ENCODE results near the gene FAM13A. TPM values are rescaled to one million over a fixed set of nuclear protein-coding genes. Genes with fewer than 3 reads are reported as not detected.

FAM13A gene
- total and polyA plus RNA-seq, 4 experiments from 2014 or later = 9.6 to 19.7 (median 13.0) TPM

DNA sequence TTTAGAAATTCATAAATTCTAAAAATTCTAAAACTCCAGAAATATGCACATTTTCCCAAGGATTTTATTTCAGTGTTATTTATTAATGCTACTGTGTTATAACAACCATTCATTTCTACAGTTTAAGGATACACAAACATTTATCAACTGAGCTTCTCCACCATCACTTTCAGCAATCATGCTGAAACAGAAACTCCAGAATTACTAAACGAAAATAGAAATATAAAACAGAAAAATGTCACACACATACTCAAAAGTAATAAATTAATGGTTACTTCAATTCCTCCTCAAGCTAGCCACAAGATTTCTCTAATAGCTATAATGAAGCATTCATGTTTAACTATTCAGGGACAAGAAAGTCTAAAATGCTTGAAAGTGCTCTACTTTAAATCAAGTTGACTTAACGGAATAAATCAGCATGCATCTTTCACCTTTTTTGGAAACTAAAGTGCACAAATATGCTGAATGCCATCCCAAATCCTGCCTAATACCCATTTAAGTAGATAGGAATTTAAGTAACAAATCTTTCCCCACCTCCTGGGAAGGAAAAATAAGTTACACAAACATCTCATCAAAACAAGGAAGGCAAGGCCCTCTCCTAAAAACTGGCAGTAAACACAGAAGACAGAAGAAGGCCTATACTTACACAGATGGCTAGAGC, 563 bp downstream of the FAM13A start:
- Mint-ChIP-seq H3K27me3 (peaks cover 0 to 2% of the 10 kb centered on the region in 2 donors), H3K36me3 (no peaks in the 10 kb centered on the region), H3K9me3 (peaks cover 0 to 14% (median 11%) of the 10 kb centered on the region in 8 donors), H3K27ac (no peak overlapping the region), H3K4me1 (peaks cover 5 to 17% (median 12%) of the 10 kb centered on the region in 4 donors), H3K4me3 (peak overlapping the region in 2 of 8 donors; percentile 35 to 68)
- no peaks in the 10 kb centered on the region for H3K4me1 ChIP-seq (ENCODE audit: insufficient read depth, low read length)
- H3K36me3 ChIP-seq (ENCODE audit: insufficient read depth, low read length) = no peaks in the 10 kb centered on the region
- POLR2A ChIA-PET (ENCODE audit: partially characterized antibody) = no interaction called here
- no peaks in the 10 kb centered on the region for H3K27me3 ChIP-seq (ENCODE audit: insufficient read depth, low read length)
- CTCF ChIA-PET (ENCODE audit: partially characterized antibody) = no interaction called here
- H3K9me3 ChIP-seq (ENCODE audit: control insufficient read depth in 1 of 2, low read length in 2 of 2) = no peaks in the 10 kb centered on the region
- intact Hi-C loops (cut with micrococcal nuclease) = no loop called here
- no peak for DNase-seq
- H3K27ac ChIP-seq (ENCODE audit: low read depth, low read length) = no peak overlapping the region
- H3K4me3 ChIP-seq (ENCODE audit: low read length in 2 of 2) = no peak overlapping the region

DNA sequence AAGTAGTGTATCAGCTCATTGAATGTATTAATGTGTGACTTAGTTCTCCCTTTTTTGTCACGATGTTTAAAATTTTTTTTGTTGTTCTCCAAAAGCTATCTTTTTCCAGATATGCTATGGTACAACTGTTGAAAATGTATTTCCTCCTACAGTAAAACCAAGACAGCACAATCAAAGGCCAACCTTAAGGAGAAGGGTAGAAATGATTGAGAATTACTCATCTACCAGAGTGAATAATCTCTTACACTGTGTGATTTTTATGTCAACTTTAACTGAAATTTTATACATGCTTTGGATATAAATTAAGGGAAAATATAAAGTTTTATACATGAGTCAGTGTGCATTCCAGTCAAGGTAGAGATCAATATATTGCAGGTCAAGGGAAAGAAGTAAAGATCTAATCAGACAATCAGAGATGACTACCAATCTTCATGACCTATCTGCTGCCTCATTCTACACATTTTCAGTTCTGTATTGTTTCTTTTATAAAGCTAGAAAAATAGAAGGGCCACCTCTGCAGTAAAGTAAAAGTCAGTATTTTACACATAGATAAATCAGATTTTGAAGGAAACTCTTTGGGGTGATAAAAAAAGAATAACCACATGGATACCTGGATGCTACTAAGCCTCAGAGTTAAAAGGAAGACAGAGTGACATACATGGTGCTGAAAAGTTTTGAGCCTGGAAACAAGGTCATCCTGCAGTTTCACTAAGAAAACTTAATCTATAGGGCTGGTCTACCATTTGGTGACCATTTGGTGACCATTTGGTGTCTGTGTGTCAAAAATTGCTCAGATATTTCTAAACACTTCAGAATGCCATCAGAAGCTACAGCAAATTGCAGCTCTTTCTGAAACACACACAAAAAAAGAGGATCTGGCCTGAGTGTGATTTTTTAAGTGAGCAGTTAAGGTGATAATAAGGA, 1.6 kb downstream of the FAM13A start:
- intact Hi-C loops (cut with micrococcal nuclease) = no loop called here

DNA sequence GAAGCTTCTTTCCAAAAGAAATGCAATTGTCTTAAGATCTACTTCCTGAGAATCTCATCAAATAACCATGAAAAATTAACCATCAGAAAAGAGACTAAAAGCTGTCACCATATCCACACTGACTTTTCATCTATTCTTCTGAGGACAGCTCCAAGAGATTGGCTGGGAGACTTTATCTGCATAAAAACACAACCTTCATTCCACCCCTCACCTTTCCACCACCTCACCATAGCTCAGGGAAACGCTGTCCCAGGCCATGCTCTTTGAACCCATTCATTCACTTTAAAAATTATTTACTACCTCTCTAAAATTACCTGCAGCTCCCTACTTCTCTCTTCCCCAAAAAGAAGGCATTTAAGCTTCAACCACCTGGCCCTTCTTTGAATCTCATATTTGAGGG, 2.4 kb downstream of the FAM13A start:
- H3K4me1 Mint-ChIP-seq = peaks cover 5 to 17% (median 12%) of the 10 kb centered on the region in 4 donors
- ChIA-PET POLR2A (ENCODE audit: partially characterized antibody) (no interaction called here), CTCF (ENCODE audit: partially characterized antibody) (interaction anchor here (1.1 to 1.2 kb wide), 2 partner anchors 32 to 515 kb away, joined by 3 read pairs; no protein-coding TSS in a partner anchor)
- no peak for DNase-seq
- Histone ChIP-seq H3K4me3 (ENCODE audit: low read length in 2 of 2) (no peak overlapping the region), H3K27me3 (ENCODE audit: insufficient read depth, low read length) (no peaks in the 10 kb centered on the region), H3K27ac (ENCODE audit: low read depth, low read length) (no peak overlapping the region), H3K9me3 (ENCODE audit: control insufficient read depth in 1 of 2, low read length in 2 of 2) (no peaks in the 10 kb centered on the region), H3K36me3 (ENCODE audit: insufficient read depth, low read length) (no peaks in the 10 kb centered on the region), H3K4me1 (ENCODE audit: insufficient read depth, low read length) (no peaks in the 10 kb centered on the region)
- intact Hi-C loops (cut with micrococcal nuclease) = no loop called here
- peaks cover 0 to 2% of the 10 kb centered on the region in 2 donors for H3K27me3 Mint-ChIP-seq
- no peaks in the 10 kb centered on the region for H3K36me3 Mint-ChIP-seq
- no peak overlapping the region for H3K4me3 Mint-ChIP-seq
- no peak overlapping the region for H3K27ac Mint-ChIP-seq
- H3K9me3 Mint-ChIP-seq = peaks cover 0 to 9% (median 2%) of the 10 kb centered on the region in 8 donors

More for the DNA sequence above, 1.6 kb downstream of the FAM13A start:
- Mint-ChIP-seq H3K27ac (no peak overlapping the region), H3K4me1 (peaks cover 5 to 17% (median 12%) of the 10 kb centered on the region in 4 donors), H3K36me3 (no peaks in the 10 kb centered on the region), H3K4me3 (no peak overlapping the region), H3K27me3 (peaks cover 0 to 2% of the 10 kb centered on the region in 2 donors), H3K9me3 (peaks cover 0 to 11% (median 4%) of the 10 kb centered on the region in 8 donors)
- Histone ChIP-seq H3K4me3 (ENCODE audit: low read length in 2 of 2) (no peak overlapping the region), H3K27me3 (ENCODE audit: insufficient read depth, low read length) (no peaks in the 10 kb centered on the region), H3K36me3 (ENCODE audit: insufficient read depth, low read length) (no peaks in the 10 kb centered on the region), H3K4me1 (ENCODE audit: insufficient read depth, low read length) (no peaks in the 10 kb centered on the region), H3K27ac (ENCODE audit: low read depth, low read length) (no peak overlapping the region), H3K9me3 (ENCODE audit: control insufficient read depth in 1 of 2, low read length in 2 of 2) (no peaks in the 10 kb centered on the region)
- ChIA-PET POLR2A (ENCODE audit: partially characterized antibody) (no interaction called here), CTCF (ENCODE audit: partially characterized antibody) (interaction anchor here (1.1 to 1.2 kb wide), 2 partner anchors 33 to 516 kb away, joined by 3 read pairs; no protein-coding TSS in a partner anchor)
- no peak for DNase-seq

DNA sequence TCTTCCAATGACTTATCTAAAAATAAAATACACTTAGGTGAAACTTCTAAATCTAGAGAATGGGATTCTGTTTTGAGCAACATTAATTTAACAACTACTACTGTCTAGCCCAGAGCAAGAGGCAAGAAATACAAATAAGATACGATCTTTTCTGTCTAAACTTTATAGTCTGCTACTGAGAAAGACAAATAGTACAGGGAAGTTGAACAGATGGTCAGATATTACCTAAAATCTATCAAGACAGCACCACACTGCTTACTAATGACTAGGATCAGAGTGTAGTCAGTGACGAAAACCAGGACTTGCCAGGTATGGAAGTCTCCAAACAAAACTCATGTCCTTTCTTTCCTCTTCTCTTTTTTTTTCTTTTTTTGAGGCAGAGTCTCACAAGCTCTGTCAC, 7.1 kb downstream of the FAM13A start:
- no peak overlapping the region for H3K4me3 ChIP-seq (ENCODE audit: low read length in 2 of 2)
- Mint-ChIP-seq H3K4me3 (no peak overlapping the region), H3K4me1 (no peaks in the 10 kb centered on the region), H3K27ac (no peak overlapping the region), H3K36me3 (no peaks in the 10 kb centered on the region), H3K9me3 (peaks cover 0 to 9% (median 2%) of the 10 kb centered on the region in 8 donors), H3K27me3 (peaks cover 0 to 2% of the 10 kb centered on the region in 2 donors)
- H3K27me3 ChIP-seq (ENCODE audit: insufficient read depth, low read length) = no peaks in the 10 kb centered on the region
- no peak for DNase-seq
- POLR2A ChIA-PET (ENCODE audit: partially characterized antibody) = no interaction called here
- intact Hi-C loops (cut with micrococcal nuclease) = no loop called here
- no peaks in the 10 kb centered on the region for H3K36me3 ChIP-seq (ENCODE audit: insufficient read depth, low read length)
- H3K4me1 ChIP-seq (ENCODE audit: insufficient read depth, low read length) = no peaks in the 10 kb centered on the region
- H3K9me3 ChIP-seq (ENCODE audit: control insufficient read depth in 1 of 2, low read length in 2 of 2) = no peaks in the 10 kb centered on the region
- H3K27ac ChIP-seq (ENCODE audit: low read depth, low read length) = no peak overlapping the region
- CTCF ChIA-PET (ENCODE audit: partially characterized antibody) = no interaction called here

DNA sequence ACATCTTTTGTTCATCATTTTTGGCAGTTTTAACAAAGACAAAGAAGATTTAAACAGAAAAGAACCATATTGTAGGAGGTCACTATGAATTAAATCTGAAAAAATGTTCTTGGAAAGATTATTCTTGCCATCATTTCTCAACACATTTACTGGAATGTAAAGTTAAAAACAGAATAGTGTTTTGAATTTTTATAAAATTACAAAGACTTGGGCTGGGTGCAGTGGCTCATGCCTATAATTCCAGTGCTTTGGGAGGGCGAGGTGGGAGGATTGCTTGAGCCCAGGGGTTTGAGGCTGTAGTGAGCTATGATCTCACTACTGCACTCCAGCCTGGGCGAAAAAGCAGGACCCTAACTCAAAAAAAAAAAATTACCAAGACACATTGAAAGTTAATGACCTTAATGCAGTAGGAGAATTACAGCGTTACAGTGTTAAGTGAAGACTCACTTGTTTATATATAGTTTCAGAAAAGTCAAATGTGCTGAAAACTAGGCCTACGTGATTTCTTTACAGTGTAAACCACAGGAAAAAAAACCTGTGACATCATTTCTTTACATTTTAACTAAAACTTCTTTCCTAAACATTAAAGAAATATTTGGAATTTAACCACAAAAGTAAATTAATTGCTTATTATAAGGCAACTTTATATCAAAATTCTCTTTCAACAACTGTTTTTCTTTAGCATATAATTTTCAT, 7.9 kb downstream of the FAM13A start:
- no peaks in the 10 kb centered on the region for H3K27me3 ChIP-seq (ENCODE audit: insufficient read depth, low read length)
- H3K4me3 Mint-ChIP-seq = no peak overlapping the region
- H3K4me1 ChIP-seq (ENCODE audit: insufficient read depth, low read length) = no peaks in the 10 kb centered on the region
- H3K36me3 ChIP-seq (ENCODE audit: insufficient read depth, low read length) = no peaks in the 10 kb centered on the region
- H3K9me3 ChIP-seq (ENCODE audit: control insufficient read depth in 1 of 2, low read length in 2 of 2) = no peaks in the 10 kb centered on the region
- H3K4me1 Mint-ChIP-seq = no peaks in the 10 kb centered on the region
- DNase-seq = no peak
- POLR2A ChIA-PET (ENCODE audit: partially characterized antibody) = no interaction called here
- intact Hi-C loops (cut with micrococcal nuclease) = no loop called here
- H3K27me3 Mint-ChIP-seq = peaks cover 0 to 2% of the 10 kb centered on the region in 2 donors
- H3K27ac ChIP-seq (ENCODE audit: low read depth, low read length) = no peak overlapping the region
- no peak overlapping the region for H3K27ac Mint-ChIP-seq
- no peak overlapping the region for H3K4me3 ChIP-seq (ENCODE audit: low read length in 2 of 2)
- H3K9me3 Mint-ChIP-seq = peaks cover 0 to 9% (median 2%) of the 10 kb centered on the region in 8 donors
- CTCF ChIA-PET (ENCODE audit: partially characterized antibody) = no interaction called here
- no peaks in the 10 kb centered on the region for H3K36me3 Mint-ChIP-seq

DNA sequence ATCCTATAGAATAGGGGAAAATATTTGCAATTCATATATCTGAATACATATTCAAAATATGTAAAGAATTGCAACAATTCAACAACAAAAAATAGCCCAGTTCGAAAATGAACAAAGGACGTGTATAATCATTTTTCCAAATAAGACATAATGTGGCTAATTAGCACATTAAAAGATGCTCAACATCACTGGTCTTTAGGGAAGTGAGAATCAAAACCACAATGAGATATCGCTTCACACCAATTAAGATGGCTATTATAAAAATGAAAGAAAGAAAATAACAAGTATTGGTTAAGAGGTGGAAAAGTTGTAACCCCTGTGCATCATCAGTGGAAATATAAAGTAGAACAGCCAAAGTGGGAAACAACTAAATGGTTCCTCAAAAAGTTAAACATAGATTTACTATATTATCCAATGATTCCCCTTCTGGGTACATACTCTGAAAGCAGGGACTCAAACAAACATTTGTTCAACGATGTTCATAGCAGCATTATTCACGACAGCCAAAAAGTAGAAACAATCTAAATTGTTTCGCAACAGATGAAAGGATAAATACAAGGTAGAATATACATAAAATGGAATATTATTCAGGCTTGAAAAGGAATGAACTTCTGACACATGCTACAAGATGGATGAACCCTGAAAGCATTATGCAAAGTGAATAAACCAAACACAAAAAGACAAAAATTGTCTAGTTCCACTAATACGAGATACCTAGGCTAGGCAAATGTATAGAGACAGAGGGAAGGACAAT, 12.7 kb downstream of the FAM13A start:
- H3K9me3 Mint-ChIP-seq = peaks cover 0 to 3% (median 0%) of the 10 kb centered on the region in 8 donors

More for the DNA sequence above, 12.7 kb downstream of the FAM13A start:
- no peak overlapping the region for H3K4me3 Mint-ChIP-seq
- intact Hi-C loops (cut with micrococcal nuclease) = no loop called here
- no peaks in the 10 kb centered on the region for H3K4me1 ChIP-seq (ENCODE audit: insufficient read depth, low read length)
- no peak overlapping the region for H3K27ac ChIP-seq (ENCODE audit: low read depth, low read length)
- no peak for DNase-seq
- no peaks in the 10 kb centered on the region for H3K36me3 Mint-ChIP-seq
- H3K36me3 ChIP-seq (ENCODE audit: insufficient read depth, low read length) = no peaks in the 10 kb centered on the region
- H3K27ac Mint-ChIP-seq = no peak overlapping the region
- no peaks in the 10 kb centered on the region for H3K9me3 ChIP-seq (ENCODE audit: control insufficient read depth in 1 of 2, low read length in 2 of 2)
- peaks cover 0 to 6% of the 10 kb centered on the region in 2 donors for H3K27me3 Mint-ChIP-seq
- POLR2A ChIA-PET (ENCODE audit: partially characterized antibody) = no interaction called here
- H3K27me3 ChIP-seq (ENCODE audit: insufficient read depth, low read length) = no peaks in the 10 kb centered on the region
- H3K4me3 ChIP-seq (ENCODE audit: low read length in 2 of 2) = no peak overlapping the region
- no peaks in the 10 kb centered on the region for H3K4me1 Mint-ChIP-seq
- CTCF ChIA-PET (ENCODE audit: partially characterized antibody) = no interaction called here

All from CD4-positive, alpha-beta memory T cell (primary cell).